NCI-H345 (cell line): ENCODE data around the gene RPL18.
A peak's percentile ranks its signal among the peaks of the same experiment; 100 is the strongest.

ENCODE experiments used
- DNase-seq: peaks from one replicate; lab custom pipeline; 2025; lab: John Stamatoyannopoulos, UW

The RPL18 gene

DNA sequence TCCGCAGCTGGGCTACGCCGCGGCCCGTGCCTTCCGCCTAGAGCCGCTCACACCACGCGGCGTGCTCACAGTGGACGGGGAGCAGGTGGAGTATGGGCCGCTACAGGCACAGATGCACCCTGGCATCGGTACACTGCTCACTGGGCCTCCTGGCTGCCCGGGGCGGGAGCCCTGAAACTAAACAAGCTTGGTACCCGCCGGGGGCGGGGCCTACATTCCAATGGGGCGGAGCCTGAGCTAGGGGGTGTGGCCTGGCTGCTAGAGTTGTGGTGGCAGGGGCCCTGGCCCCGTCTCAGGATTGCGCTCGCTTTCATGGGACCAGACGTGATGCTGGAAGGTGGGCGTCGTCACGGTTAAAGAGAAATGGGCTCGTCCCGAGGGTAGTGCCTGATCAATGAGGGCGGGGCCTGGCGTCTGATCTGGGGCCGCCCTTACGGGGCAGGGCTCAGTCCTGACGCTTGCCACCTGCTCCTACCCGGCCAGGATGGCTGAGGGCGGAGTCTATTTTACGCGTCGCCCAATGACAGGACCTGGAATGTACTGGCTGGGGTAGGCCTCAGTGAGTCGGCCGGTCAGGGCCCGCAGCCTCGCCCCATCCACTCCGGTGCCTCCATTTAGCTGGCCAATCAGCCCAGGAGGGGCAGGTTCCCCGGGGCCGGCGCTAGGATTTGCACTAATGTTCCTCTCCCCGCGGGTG lies 10.8 kb upstream of the RPL18 start:
- DNase-seq, result no peak

GRCh38 chr19:48629297-48629598 lies 10.3 kb upstream of the RPL18 start:
- DNase-seq, result no peak

DNA sequence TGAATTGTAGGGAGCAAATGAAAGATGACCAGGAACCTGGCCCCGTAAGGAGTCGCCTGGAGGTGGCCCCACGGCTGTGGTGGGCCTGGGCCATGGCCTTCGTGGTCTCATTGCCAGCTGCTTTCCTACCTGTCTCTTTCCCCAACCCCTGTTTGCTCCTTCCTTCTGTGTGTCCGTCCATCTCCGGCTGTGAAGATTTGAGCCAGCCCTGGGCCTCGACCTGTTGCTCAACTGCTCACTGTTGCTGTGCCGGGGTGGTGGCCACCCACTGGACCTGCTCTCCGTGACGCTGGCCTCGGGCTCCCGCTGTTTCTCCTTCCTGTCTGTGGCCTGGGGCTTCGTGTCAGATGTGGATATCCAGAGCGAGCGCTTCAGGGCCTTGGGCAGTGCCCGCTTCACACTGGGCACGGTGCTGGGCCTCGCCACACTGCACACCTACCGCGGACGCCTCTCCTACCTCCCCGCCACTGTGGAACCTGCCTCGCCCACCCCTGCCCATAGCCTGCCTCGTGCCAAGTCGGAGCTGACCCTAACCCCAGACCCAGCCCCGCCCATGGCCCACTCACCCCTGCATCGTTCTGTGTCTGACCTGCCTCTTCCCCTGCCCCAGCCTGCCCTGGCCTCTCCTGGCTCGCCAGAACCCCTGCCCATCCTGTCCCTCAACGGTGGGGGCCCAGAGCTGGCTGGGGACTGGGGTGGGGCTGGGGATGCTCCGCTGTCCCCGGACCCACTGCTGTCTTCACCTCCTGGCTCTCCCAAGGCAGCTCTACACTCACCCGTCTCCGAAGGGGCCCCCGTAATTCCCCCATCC lies 9.7 kb upstream of the RPL18 start:
- DNase-seq, result no peak

DNA sequence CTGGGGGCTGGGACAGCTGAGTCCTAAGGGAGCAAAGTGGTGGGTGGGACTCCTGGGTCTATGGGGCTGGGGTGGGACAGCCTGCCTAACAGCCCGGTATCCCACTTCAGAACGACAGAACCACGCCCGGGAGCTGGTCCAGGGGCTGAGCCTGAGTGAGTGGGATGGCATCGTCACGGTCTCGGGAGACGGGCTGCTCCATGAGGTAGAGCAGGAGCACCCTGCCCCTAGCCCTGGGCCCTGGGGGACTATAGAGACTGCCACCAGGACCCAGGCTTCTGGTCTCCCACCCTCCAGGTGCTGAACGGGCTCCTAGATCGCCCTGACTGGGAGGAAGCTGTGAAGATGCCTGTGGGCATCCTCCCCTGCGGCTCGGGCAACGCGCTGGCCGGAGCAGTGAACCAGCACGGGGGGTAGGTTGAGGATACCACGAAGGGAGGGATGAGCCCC lies 8.9 kb upstream of the RPL18 start:
- DNase-seq, result no peak

- DNase-seq, result no peak
These were observed 8.4 kb upstream of the RPL18 start for GRCh38 chr19:48627201-48627864.

- DNase-seq, result no peak
These were observed 6.9 kb upstream of the RPL18 start for GRCh38 chr19:48625891-48626327.

GRCh38 chr19:48624791-48625723 lies 6.1 kb upstream of the RPL18 start:
- DNase-seq, result no peak

DNA sequence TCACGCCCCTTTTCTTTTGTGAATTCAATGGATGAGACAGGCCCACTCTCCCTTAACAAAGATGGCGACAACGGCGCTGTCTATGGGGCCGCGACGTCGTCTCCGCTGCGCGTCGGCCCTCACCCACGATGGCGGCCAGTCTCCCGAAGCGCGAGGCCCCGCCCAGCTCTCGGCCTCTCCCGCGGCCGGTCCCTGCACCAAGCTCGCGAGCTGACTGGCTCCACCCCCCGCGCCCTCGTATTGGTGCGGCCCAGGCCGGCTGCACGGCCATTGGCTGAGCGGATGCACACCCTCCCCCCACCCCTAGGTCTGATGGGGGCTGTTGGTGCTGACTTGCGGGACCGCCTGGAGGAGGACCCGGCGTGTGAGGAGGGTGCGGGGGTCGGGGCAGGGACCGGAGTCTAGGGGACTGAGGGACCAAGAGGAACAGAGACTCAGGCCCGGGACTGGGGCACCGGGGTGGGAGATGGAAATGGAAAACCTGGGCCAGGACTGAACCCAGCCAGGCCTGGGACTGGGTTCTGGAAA lies 5.2 kb upstream of the RPL18 start:
- DNase-seq, result peak; percentile 97

- no peak for DNase-seq
These were observed 4.6 kb upstream of the RPL18 start for GRCh38 chr19:48623556-48624066.

DNA sequence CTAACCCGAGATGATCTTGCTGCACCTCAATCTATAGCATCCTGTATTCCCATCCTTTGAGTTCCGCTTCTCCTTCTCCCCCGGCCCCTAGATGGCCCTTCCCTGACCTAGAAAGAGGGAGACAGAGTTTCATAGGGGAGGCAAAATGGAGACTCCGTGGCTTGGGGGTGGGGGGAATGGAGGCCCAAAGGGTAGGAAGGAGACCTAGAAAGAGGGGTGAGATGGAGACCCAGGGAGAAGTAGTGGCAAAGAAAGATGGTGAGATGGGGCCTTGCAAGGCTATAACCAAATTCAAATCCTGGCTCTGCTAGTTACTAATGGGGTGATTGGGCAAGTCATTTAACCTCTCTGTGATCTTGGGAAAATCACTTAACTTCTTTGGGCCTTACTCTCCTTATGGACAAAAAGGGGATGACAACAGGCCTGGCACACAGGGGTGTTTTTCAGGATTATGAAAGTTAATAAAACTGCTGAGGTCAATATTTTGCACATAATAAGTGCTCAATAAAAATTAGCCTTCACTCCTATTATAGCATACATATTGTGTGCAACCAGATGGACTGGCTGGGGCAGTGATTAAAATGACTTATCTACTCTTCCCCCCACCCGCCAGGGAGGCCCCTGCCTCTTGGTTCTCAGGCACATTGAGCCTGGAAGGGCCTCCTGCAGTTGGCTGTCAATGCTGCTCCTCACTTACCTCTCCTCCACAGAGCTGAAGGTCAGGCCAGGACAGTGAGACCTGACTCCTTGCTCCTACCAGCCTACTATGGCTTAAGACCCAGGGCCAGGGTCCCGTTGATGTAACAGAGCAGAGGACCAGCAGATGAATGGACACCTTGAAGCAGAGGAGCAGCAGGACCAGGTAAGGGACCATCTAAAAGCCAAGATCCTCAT lies 961 bp upstream of the RPL18 start:
- no peak for DNase-seq

DNA sequence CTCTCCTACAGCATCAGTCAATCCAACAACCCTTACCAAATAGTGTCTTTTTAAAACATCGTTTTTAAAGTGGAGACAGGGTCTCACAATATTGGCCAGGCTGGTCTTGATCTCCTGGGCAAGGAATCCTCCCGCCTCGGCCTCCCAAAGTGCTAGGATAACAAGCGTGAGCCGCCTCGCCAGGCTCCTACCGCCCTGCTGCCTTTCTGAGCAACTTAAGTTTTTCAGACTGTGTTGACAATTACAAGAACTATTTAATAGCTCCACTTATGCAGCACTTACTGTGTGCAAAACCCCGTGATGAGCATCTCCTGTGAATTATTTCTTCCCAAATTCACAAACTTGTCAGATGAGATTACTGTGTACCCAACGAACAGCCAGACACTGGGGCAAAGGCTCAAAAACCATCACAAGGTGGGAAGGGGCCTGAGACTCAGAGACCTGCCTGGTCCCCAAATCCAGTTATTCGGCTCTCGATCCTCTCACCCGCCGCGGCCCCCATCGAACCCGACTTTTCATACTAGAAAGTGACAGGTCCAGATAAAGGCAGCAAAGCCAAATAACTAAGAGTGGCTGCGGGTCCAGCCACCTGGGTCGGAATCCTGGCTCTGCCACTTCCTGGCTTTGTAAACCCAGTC lies 581 bp downstream of the RPL18 start:
- no peak for DNase-seq

DNA sequence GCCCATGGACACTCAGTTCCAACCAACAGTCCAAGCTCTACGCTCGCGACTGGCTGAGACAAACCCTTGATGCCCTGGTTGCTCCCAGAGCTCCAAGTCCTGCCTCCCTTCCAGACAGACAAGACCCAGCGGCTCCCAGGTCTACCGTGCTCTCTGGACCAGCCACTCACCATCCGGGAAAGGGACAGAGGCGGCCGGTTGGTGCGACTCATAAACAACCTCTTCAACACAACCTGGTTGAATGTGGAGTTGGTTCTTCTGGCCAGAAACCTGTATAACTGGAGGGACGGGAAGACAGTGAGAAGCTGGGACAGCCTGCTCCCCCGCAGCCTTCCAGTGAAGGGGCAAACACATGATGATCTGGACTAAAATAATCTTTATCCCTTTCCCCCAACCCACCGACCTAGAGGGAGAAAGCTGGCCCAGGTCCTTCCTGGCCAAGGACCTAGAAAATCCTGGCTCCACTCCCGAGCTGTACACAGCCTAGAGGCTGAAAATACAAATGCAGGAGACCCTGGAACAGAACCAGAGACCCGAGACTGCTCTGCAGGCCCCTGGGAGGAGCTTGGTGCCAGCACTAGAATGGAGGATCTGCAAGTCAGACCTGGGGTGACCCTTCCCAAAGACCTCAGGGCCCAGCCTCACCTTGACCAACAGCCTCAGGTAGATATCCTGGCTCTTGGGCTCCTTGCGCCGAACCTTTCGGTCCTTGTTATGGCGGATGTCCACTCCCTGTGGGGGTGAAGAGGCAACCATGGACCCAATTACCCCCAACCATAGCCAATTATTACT lies 1.6 kb downstream of the RPL18 start:
- DNase-seq, result no peak

DNA sequence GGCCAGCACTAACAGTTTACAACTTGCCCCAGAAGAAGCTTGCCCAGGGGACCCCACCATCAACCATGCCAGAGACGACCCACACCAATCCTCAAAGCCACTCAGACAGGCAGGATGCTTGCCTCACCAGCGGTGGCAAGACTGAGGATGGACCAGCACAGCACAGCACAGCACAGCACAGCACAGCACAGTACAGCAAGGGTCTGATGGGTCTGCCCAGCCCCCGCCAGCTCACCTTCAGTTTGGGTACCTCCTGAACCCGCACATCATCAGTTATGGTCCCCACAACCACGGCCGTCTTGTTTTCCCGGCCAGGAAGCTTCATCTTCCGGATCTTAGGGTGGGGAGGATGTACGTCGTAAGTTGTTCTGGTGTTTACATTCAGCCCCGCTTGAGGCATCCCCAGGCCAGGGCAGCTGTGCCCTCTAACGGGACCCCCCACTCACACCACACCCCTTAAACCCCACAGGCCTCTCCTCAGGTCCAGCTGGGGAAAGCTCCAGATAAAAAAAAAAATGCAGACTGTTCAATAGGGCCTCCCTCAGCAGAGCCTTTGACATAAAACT lies 2.4 kb downstream of the RPL18 start:
- no peak for DNase-seq

DNA sequence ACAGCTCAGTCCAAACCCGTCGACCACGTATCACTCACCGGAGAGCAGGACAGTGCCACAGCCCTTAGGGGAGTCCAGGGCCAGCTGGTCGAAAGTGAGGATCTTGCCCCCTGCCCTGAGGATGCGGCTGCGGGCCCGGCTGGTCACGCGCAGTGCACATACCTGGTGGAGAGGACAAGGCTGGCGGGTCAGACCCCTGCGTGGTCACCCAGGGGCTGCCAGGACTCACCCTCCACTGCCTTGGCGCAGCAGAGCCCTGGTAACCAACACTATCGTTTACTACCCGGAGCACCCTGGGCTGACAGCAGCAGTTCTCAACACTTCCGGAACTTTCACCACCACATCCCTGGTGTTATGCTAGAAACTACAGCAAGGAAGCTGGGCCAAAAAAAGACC lies 2.9 kb downstream of the RPL18 start:
- DNase-seq, result no peak

- DNase-seq, result no peak
These were observed 3.5 kb downstream of the RPL18 start for GRCh38 chr19:48615231-48616040.

DNA sequence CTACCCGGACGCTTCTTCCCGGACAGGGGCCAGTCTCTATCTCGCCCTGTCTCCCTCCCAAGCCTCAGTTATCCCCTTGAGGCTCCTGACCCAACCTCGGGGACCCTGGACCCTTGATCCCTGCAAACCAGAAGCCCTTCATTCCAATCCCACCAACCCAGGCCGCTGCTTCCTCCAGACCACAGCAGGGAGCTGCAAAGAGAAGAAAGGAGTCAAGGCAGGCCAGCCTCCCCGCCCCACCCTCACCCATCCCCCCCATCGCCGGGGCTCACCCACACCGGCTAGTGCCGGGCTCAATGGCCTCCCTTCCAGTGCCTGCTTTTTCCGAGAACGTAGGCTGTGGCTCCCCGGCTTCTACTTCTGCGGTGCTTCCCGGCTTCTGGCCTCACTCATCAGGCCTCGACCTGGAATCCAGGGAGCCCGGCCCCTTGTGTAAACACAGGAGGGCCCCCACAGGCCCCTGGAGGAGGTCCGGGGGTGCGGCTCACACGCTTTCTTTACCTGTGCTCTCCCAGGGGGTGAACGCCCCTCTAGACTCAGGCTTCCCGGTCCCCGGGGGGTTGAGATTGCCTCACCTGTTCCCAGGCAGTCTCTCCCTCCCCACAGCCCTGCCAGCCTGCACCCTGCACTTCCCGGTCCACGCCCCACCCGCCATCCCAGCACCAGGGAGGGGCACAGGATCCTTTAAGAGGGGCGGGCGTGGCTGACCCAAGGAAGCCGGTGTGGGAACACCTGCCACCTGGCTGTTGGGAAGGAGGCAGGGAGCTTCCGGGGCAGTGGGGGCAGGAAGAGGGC lies 4.3 kb downstream of the RPL18 start, which contains the start of gene FAM83E:
FAM83E (minus strand) TSS at position 641 of the 795 bp plus-strand sequence. CDS start 1,704 bp downstream, outside the sequence.
- peak; percentile 31 for DNase-seq
